Measurements from ENCODE around the gene CFAP300. TPM values are rescaled to one million over a fixed set of nuclear protein-coding genes. Genes with fewer than 3 reads are reported as not detected.

Gene CFAP300
- polyA plus RNA-seq, 1 of the 3 experiments (the other 2 are of a cell fraction), result 1.5 TPM

DNA sequence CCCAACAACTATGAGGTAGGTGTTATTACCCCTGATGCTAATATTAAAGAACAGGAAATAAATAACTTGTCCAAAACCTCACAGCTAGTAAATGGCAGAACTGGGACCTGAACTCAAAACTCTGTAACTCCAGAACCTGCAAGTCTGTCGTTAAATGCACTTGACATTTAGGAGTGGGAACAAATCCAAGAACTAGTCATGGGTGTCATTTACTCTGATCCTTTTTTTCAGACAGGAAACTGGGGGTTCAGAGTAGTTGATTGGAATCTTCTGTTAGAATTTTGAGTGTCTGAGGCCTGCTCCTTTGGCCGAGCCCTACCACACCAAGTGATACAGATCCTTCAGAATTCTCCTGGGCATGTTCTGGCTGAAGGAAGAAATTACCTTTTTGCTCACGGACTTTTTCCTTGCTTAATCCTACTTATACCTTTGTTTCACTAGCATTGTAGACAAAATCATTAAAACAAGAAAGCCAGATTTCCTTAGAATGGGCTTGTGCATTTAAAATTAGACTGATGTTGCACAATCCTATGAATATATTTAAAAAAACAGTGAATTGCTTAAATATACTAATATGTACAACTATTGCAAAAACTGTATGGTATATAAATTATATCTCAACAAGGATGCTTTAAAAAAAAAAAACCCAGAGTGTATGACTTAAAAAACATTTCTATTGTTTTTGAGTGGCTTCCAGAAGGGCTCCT, 61.6 kb downstream of the CFAP300 start:
- TF ChIP-seq YY1 (IDR thresholded peaks at IDR 0.05; ENCODE audit: low read depth), result no peak
- no peak for TF ChIP-seq FOXJ3 (CRISPR knock-in tag; IDR thresholded peaks at IDR 0.05)
- TF ChIP-seq, protein P1, sequence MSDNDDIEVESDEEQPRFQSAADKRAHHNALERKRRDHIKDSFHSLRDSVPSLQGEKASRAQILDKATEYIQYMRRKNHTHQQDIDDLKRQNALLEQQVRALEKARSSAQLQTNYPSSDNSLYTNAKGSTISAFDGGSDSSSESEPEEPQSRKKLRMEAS (IDR thresholded peaks at IDR 0.05; ENCODE audit: low read depth), result no peak
- Histone ChIP-seq H3K9ac (peak overlapping the region; percentile 91; the same call in 1 of the 2 replicates), H2AFZ (ENCODE audit: low read depth) (no peak overlapping the region), H3K4me3 (ENCODE audit: low read depth in 2 of 2, low read length in 1 of 2) (peak overlapping the region; percentile 71 to 92; a peak in 3 of 4 replicates), H3K9me3 (no peaks in the 10 kb centered on the region), H3K36me3 (replicated peaks in 1 of 2; ENCODE audit: control insufficient read depth in 1 of 2, insufficient read depth in 2 of 2, low read length in 1 of 2) (no peaks in the 10 kb centered on the region), H3K4me2 (peak overlapping the region; percentile 83), H3K9me2 (no peaks in the 10 kb centered on the region), H3K79me2 (ENCODE audit: insufficient read depth) (peaks cover 41% of the 10 kb centered on the region), H3K27ac (ENCODE audit: low read depth in 2 of 2, low read length in 1 of 2) (peak overlapping the region in 1 of 2 experiments; percentile 97; a peak in 3 of 4 replicates), H3K4me1 (ENCODE audit: control insufficient read depth in 1 of 2, insufficient read depth in 2 of 2, low read depth in 1 of 2, low read length in 1 of 2) (peaks cover 3 to 11% of the 10 kb centered on the region in 2 experiments; a peak in 3 of 4 replicates), H3K27me3 (ENCODE audit: insufficient read depth) (no peaks in the 10 kb centered on the region), H4K20me1 (ENCODE audit: insufficient read depth) (no peaks in the 10 kb centered on the region), H3F3A (replicated peaks; ENCODE audit: insufficient read depth) (peaks cover 31% of the 10 kb centered on the region)
- POLR2A ChIA-PET, result no interaction called here
- CTCF ChIA-PET, result no interaction called here
- DNase-seq, result no peak
- WGBS (ENCODE audit: low lambda C conversion rate), result 69% methylated on average over 3 of the region's 3 CpGs

DNA sequence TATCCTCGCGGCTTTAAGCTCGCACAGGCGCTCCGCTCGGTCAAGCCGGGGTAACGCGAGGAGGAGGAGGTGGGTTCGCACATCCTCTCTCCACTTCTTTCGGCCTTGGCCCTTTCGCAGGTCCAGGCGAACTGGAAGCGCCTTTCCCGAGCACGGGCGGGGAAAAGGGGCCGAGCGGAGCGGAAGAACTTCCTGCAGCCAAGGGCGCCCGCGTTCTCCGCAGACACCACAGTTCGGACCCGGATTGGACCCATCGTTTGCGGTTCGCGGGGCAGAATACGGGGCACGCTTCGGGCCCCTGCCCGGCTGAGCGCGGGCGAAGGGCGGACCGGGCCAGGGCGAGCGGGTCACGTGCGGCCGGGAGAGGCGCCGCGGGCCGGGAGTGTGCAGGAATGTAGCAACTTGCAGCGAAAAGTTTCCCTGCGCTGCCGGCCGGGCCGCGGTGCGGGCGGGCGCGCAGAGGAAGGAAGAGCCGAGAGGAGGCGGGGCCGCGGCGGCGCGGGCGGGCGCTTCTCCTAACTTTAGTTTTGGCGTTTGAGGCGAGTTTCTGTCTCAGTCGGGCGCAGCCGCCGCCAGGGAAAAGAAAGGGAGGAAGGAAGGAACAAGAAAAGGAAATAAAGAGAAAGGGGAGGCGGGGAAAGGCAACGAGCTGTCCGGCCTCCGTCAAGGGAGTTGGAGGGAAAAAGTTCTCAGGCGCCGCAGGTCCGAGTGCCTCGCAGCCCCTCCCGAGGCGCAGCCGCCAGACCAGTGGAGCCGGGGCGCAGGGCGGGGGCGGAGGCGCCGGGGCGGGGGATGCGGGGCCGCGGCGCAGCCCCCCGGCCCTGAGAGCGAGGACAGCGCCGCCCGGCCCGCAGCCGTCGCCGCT, 62.9 kb downstream of the CFAP300 start, which contains the start of gene YAP1:
Gene YAP1, plus strand, starts transcription at position 552 of the 865 bp plus-strand sequence. CDS start 402 bp downstream, outside the sequence.
- H2AFZ ChIP-seq (ENCODE audit: low read depth), result peak within 1 kb of the TSS; percentile 85
- DNase-seq, result peak; percentile 72
- TF ChIP-seq, protein P2, sequence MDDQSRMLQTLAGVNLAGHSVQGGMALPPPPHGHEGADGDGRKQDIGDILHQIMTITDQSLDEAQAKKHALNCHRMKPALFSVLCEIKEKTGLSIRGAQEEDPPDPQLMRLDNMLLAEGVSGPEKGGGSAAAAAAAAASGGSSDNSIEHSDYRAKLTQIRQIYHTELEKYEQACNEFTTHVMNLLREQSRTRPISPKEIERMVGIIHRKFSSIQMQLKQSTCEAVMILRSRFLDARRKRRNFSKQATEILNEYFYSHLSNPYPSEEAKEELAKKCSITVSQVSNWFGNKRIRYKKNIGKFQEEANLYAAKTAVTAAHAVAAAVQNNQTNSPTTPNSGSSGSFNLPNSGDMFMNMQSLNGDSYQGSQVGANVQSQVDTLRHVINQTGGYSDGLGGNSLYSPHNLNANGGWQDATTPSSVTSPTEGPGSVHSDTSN (IDR thresholded peaks at IDR 0.05), result peak; percentile 32; the same call in 1 of the 2 replicates
- TF ChIP-seq NRF1 (IDR thresholded peaks at IDR 0.05; ENCODE audit: low read depth, low read length) (peak; percentile 42; the same call in 1 of the 2 replicates), RXRA (IDR thresholded peaks at IDR 0.05; ENCODE audit: borderline replicate concordance, low read depth) (no peak), FOXJ3 (CRISPR knock-in tag; IDR thresholded peaks at IDR 0.05) (no peak), ELF1 (IDR thresholded peaks at IDR 0.05) (0 out of 2 replicates have a peak, but pooled peaks have one; percentile 31), SIN3A (IDR thresholded peaks at IDR 0.05; ENCODE audit: borderline replicate concordance, low read depth, low read length) (peak; percentile 89; the same call in 1 of the 2 replicates), RCOR1 (IDR thresholded peaks at IDR 0.05; ENCODE audit: low read length) (0 out of 2 replicates have a peak, but pooled peaks have one; percentile 35), CHD2 (IDR thresholded peaks at IDR 0.05; ENCODE audit: low read length, partially characterized antibody) (no peak), YY1 (IDR thresholded peaks at IDR 0.05; ENCODE audit: low read depth) (no peak; the same call in none of the 2 replicates), RFX5 (IDR thresholded peaks at IDR 0.05; ENCODE audit: low read length) (no peak), EP300 (IDR thresholded peaks at IDR 0.05; ENCODE audit: borderline replicate concordance in 1 of 2, low read depth in 1 of 2, low read length in 1 of 2) (peak in 1 of 2 experiments; percentile 62; a peak in 1 of 4 replicates), TCF12 (IDR thresholded peaks at IDR 0.05) (peak; percentile 30; the same call in 1 of the 2 replicates), TEAD4 (IDR thresholded peaks at IDR 0.05; ENCODE audit: borderline replicate concordance, insufficient read depth) (peak; percentile 53; the same call in 1 of the 2 replicates)
- TF ChIP-seq, protein P3, sequence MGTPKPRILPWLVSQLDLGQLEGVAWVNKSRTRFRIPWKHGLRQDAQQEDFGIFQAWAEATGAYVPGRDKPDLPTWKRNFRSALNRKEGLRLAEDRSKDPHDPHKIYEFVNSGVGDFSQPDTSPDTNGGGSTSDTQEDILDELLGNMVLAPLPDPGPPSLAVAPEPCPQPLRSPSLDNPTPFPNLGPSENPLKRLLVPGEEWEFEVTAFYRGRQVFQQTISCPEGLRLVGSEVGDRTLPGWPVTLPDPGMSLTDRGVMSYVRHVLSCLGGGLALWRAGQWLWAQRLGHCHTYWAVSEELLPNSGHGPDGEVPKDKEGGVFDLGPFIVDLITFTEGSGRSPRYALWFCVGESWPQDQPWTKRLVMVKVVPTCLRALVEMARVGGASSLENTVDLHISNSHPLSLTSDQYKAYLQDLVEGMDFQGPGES (IDR thresholded peaks at IDR 0.05; ENCODE audit: low read depth, low read length), result no peak
- TF ChIP-seq, protein P4, sequence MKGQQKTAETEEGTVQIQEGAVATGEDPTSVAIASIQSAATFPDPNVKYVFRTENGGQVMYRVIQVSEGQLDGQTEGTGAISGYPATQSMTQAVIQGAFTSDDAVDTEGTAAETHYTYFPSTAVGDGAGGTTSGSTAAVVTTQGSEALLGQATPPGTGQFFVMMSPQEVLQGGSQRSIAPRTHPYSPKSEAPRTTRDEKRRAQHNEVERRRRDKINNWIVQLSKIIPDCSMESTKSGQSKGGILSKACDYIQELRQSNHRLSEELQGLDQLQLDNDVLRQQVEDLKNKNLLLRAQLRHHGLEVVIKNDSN (IDR thresholded peaks at IDR 0.05; ENCODE audit: borderline replicate concordance, low read depth), result peak; percentile 88
- TF ChIP-seq, protein P5, sequence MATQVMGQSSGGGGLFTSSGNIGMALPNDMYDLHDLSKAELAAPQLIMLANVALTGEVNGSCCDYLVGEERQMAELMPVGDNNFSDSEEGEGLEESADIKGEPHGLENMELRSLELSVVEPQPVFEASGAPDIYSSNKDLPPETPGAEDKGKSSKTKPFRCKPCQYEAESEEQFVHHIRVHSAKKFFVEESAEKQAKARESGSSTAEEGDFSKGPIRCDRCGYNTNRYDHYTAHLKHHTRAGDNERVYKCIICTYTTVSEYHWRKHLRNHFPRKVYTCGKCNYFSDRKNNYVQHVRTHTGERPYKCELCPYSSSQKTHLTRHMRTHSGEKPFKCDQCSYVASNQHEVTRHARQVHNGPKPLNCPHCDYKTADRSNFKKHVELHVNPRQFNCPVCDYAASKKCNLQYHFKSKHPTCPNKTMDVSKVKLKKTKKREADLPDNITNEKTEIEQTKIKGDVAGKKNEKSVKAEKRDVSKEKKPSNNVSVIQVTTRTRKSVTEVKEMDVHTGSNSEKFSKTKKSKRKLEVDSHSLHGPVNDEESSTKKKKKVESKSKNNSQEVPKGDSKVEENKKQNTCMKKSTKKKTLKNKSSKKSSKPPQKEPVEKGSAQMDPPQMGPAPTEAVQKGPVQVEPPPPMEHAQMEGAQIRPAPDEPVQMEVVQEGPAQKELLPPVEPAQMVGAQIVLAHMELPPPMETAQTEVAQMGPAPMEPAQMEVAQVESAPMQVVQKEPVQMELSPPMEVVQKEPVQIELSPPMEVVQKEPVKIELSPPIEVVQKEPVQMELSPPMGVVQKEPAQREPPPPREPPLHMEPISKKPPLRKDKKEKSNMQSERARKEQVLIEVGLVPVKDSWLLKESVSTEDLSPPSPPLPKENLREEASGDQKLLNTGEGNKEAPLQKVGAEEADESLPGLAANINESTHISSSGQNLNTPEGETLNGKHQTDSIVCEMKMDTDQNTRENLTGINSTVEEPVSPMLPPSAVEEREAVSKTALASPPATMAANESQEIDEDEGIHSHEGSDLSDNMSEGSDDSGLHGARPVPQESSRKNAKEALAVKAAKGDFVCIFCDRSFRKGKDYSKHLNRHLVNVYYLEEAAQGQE (IDR thresholded peaks at IDR 0.05; ENCODE audit: low read depth, low read length), result peak; percentile 50

More for the DNA sequence above, 62.9 kb downstream of the CFAP300 start, which contains the start of gene YAP1:
- H3K4me2 ChIP-seq, result peak within 1 kb of the TSS; percentile 83
- H3K27me3 ChIP-seq (ENCODE audit: insufficient read depth), result no peaks in the 10 kb centered on the region
- H3K4me3 ChIP-seq (ENCODE audit: low read depth in 2 of 2, low read length in 1 of 2), result peak within 1 kb of the TSS; percentile 71 to 92
- WGBS (ENCODE audit: low lambda C conversion rate), result under 1% methylated on average over 52 of the region's 104 CpGs
- peak within 1 kb of the TSS; percentile 91 for H3K9ac ChIP-seq
- no peaks in the 10 kb centered on the region for H3K9me3 ChIP-seq
- POLR2A ChIA-PET, result no interaction called here
- no peaks in the 10 kb centered on the region for H3K9me2 ChIP-seq
- H3K79me2 ChIP-seq (ENCODE audit: insufficient read depth), result peaks cover 53% of the 10 kb centered on the region
- peak within 1 kb of the TSS; percentile 86 to 97 for H3K27ac ChIP-seq (ENCODE audit: low read depth in 2 of 2, low read length in 1 of 2)
- no peaks in the 10 kb centered on the region for H4K20me1 ChIP-seq (ENCODE audit: insufficient read depth)
- H3K4me1 ChIP-seq (ENCODE audit: control insufficient read depth in 1 of 2, insufficient read depth in 2 of 2, low read depth in 1 of 2, low read length in 1 of 2), result peaks cover 3 to 22% of the 10 kb centered on the region in 2 experiments; a peak in 3 of 4 replicates
- peaks cover 37% of the 10 kb centered on the region for H3F3A ChIP-seq (replicated peaks; ENCODE audit: insufficient read depth)
- CTCF ChIA-PET, result no interaction called here
- H3K36me3 ChIP-seq (replicated peaks in 1 of 2; ENCODE audit: control insufficient read depth in 1 of 2, insufficient read depth in 2 of 2, low read length in 1 of 2), result peaks cover 2 to 7% of the 10 kb centered on the region in 2 experiments
